Measurements from ENCODE around the gene ZNF688. TPM values are rescaled to one million over a fixed set of nuclear protein-coding genes. Genes with fewer than 3 reads are reported as not detected.

ZNF688 gene
- total RNA-seq, 1 experiment from 2014 or later = 11.8 TPM

GRCh38 chr16:30530163-30531037 lies 41.1 kb downstream of the ZNF688 start:
- no peaks in the 10 kb centered on the region for H3K27me3 Mint-ChIP-seq (ENCODE audit: unreplicated experiment)
- CTCF ChIA-PET = no interaction called here
- H3K9me3 Mint-ChIP-seq (ENCODE audit: low read depth, unreplicated experiment) = no peaks in the 10 kb centered on the region
- no peak overlapping the region for H3K4me3 Mint-ChIP-seq (ENCODE audit: low read depth, unreplicated experiment)
- no TSS peak for BruUV-seq (replicated peaks)
- no peak for TF ChIP-seq CTCF (IDR thresholded peaks at IDR 0.05; ENCODE audit: unreplicated experiment)
- DNase-seq = no peak
- intact Hi-C loops (cut with micrococcal nuclease; ENCODE audit: unreplicated experiment) = no loop called here
- H3K27ac Mint-ChIP-seq (ENCODE audit: unreplicated experiment) = no peak overlapping the region
- peaks cover 33% of the 10 kb centered on the region for H3K4me1 Mint-ChIP-seq (ENCODE audit: low read depth, unreplicated experiment)
- H3K36me3 Mint-ChIP-seq (ENCODE audit: insufficient read depth, unreplicated experiment) = peaks cover 69% of the 10 kb centered on the region

- CTCF ChIA-PET = interaction anchor here (0.6 kb wide), 2 partner anchors 28 to 56 kb away, joined by 3 read pairs; no protein-coding TSS in a partner anchor
- intact Hi-C loops (cut with micrococcal nuclease; ENCODE audit: unreplicated experiment) = loop anchor here (5.0 kb wide), 1 partner anchor 82 kb away; the partner anchor contains the start of gene SEPHS2
- no peak overlapping the region for H3K4me3 Mint-ChIP-seq (ENCODE audit: low read depth, unreplicated experiment)
- DNase-seq = no peak
- H3K27me3 Mint-ChIP-seq (ENCODE audit: unreplicated experiment) = no peaks in the 10 kb centered on the region
- H3K36me3 Mint-ChIP-seq (ENCODE audit: insufficient read depth, unreplicated experiment) = peaks cover 64% of the 10 kb centered on the region
- BruUV-seq (replicated peaks) = no TSS peak
- TF ChIP-seq CTCF (IDR thresholded peaks at IDR 0.05; ENCODE audit: unreplicated experiment) = no peak
- no peak overlapping the region for H3K27ac Mint-ChIP-seq (ENCODE audit: unreplicated experiment)
- H3K4me1 Mint-ChIP-seq (ENCODE audit: low read depth, unreplicated experiment) = peaks cover 26% of the 10 kb centered on the region
- no peaks in the 10 kb centered on the region for H3K9me3 Mint-ChIP-seq (ENCODE audit: low read depth, unreplicated experiment)
Observed at GRCh38 chr16:30528799-30529457, 42.6 kb downstream of the ZNF688 start.

GRCh38 chr16:30527635-30528178 lies 43.8 kb downstream of the ZNF688 start:
- no peaks in the 10 kb centered on the region for H3K9me3 Mint-ChIP-seq (ENCODE audit: low read depth, unreplicated experiment)
- BruUV-seq (replicated peaks) = TSS peak; percentile 87
- DNase-seq = no peak
- peaks cover 20% of the 10 kb centered on the region for H3K4me1 Mint-ChIP-seq (ENCODE audit: low read depth, unreplicated experiment)
- peak overlapping the region; percentile 83 for H3K4me3 Mint-ChIP-seq (ENCODE audit: low read depth, unreplicated experiment)
- H3K27me3 Mint-ChIP-seq (ENCODE audit: unreplicated experiment) = no peaks in the 10 kb centered on the region
- peaks cover 57% of the 10 kb centered on the region for H3K36me3 Mint-ChIP-seq (ENCODE audit: insufficient read depth, unreplicated experiment)
- CTCF ChIA-PET = interaction anchor here (0.7 to 1.1 kb wide), 4 partner anchors 71 to 278 kb away, joined by 3 to 14 read pairs (median 4); partner anchors contain the start of gene DCTPP1
- intact Hi-C loops (cut with micrococcal nuclease; ENCODE audit: unreplicated experiment) = loop anchor here (5.0 kb wide), 1 partner anchor 80 kb away; the partner anchor contains the start of gene SEPHS2
- H3K27ac Mint-ChIP-seq (ENCODE audit: unreplicated experiment) = peak overlapping the region; percentile 76
- no peak for TF ChIP-seq CTCF (IDR thresholded peaks at IDR 0.05; ENCODE audit: unreplicated experiment)

GRCh38 chr16:30526823-30527634 lies 44.5 kb downstream of the ZNF688 start:
- Mint-ChIP-seq H3K4me3 (ENCODE audit: low read depth, unreplicated experiment) (peak overlapping the region; percentile 83), H3K4me1 (ENCODE audit: low read depth, unreplicated experiment) (peaks cover 26% of the 10 kb centered on the region), H3K9me3 (ENCODE audit: low read depth, unreplicated experiment) (no peaks in the 10 kb centered on the region), H3K27ac (ENCODE audit: unreplicated experiment) (peak overlapping the region; percentile 76), H3K27me3 (ENCODE audit: unreplicated experiment) (no peaks in the 10 kb centered on the region), H3K36me3 (ENCODE audit: insufficient read depth, unreplicated experiment) (peaks cover 56% of the 10 kb centered on the region)
- peak; percentile 99 for DNase-seq
- BruUV-seq (replicated peaks) = no TSS peak
- peak; percentile 47 for TF ChIP-seq CTCF (IDR thresholded peaks at IDR 0.05; ENCODE audit: unreplicated experiment)
- CTCF ChIA-PET = interaction anchor here (0.6 to 1.1 kb wide), 8 partner anchors 8 to 279 kb away, joined by 3 to 14 read pairs (median 4); partner anchors contain the start of gene DCTPP1
- intact Hi-C loops (cut with micrococcal nuclease; ENCODE audit: unreplicated experiment) = loop anchor here (5.0 kb wide), 1 partner anchor 80 kb away; the partner anchor contains the start of gene SEPHS2

All from Calu3 (cell line).